NCI-H1417 (cell line): ENCODE results near the gene PCDHGB7.
"Not testable (repeated sequence)": the region's sequence is repeated elsewhere in the genome, so short reads cannot be mapped to it uniquely, and the experiment has no call there.

ENCODE experiments used
- DNase-seq, 3 experiments: peaks; one replicate each; lab custom pipeline; 2025; lab: John Stamatoyannopoulos, UW

Gene PCDHGB7

GRCh38 chr5:141397756-141398551 is 19.5 kb upstream of the PCDHGB7 start, which contains the start of gene PCDHGB5:
Gene PCDHGB5 (plus strand): TSS chr5:141397947. CDS start chr5:141398128, 181 bp downstream.
- DNase-seq: peak in 1 of 3 experiments; percentile 50

- DNase-seq: no peak
These were observed 18.9 kb upstream of the PCDHGB7 start for GRCh38 chr5:141398608-141399007.

GRCh38 chr5:141399555-141400258 is 17.8 kb upstream of the PCDHGB7 start:
- no peak for DNase-seq

GRCh38 chr5:141402553-141403243 is 14.8 kb upstream of the PCDHGB7 start, which contains the start of gene PCDHGA9:
Gene PCDHGA9 (plus strand): TSS chr5:141402778. CDS start chr5:141402953, 175 bp downstream.
- DNase-seq: peak in 1 of 3 experiments; percentile 1

GRCh38 chr5:141403387-141403786 is 14.1 kb upstream of the PCDHGB7 start:
- no peak for DNase-seq

GRCh38 chr5:141407790-141408505 is 9.5 kb upstream of the PCDHGB7 start, which contains the start of gene PCDHGB6:
Gene PCDHGB6 (plus strand): TSS chr5:141408021. CDS start chr5:141408203, 182 bp downstream.
- DNase-seq: not testable (repeated sequence)

GRCh38 chr5:141409598-141410306 is 7.7 kb upstream of the PCDHGB7 start:
- DNase-seq: no peak

- no peak for DNase-seq
These were observed 5.9 kb upstream of the PCDHGB7 start for GRCh38 chr5:141411575-141411974.

GRCh38 chr5:141412854-141413539 is 4.5 kb upstream of the PCDHGB7 start, which contains the start of gene PCDHGA10:
Gene PCDHGA10 (plus strand): TSS chr5:141412987. CDS start chr5:141413176, 189 bp downstream.
- peak in 1 of 3 experiments; percentile 1 for DNase-seq

- no peak for DNase-seq
These were observed 3.9 kb upstream of the PCDHGB7 start for GRCh38 chr5:141413540-141414069.

GRCh38 chr5:141414548-141415274 is 2.8 kb upstream of the PCDHGB7 start:
- DNase-seq: not testable (repeated sequence)

- not testable (repeated sequence) for DNase-seq
These were observed 2.2 kb upstream of the PCDHGB7 start for GRCh38 chr5:141415275-141415618.

GRCh38 chr5:141419074-141419880 is 1.8 kb downstream of the PCDHGB7 start:
- DNase-seq: no peak

- DNase-seq: no peak
These were observed 3.5 kb downstream of the PCDHGB7 start, which contains the start of gene PCDHGA11 for GRCh38 chr5:141420855-141421488. Gene PCDHGA11 (plus strand): TSS chr5:141421051. CDS start chr5:141421228, 177 bp downstream.

GRCh38 chr5:141421489-141421855 is 4.0 kb downstream of the PCDHGB7 start:
- DNase-seq: no peak

GRCh38 chr5:141422742-141423291 is 5.3 kb downstream of the PCDHGB7 start:
- DNase-seq: no peak

GRCh38 chr5:141427783-141428426 is 10.4 kb downstream of the PCDHGB7 start:
- DNase-seq: no peak
